Activated CD4-positive, CD25-positive, alpha-beta regulatory T cell treated with anti-CD3 and anti-CD28 coated beads, Interleukin-2, amount 50 U/mL, for 16 hours (primary cell): ENCODE data around the gene MEF2D.

Experiments
- DNase-seq: peaks from one replicate; pipeline ENCODE4 v3.0.0-alpha.2; 2020; ENCODE audit warnings: low read depth, low spot score

Gene MEF2D

GRCh38 chr1:156444407-156445001 is 56.1 kb downstream of the MEF2D start:
- no peak for DNase-seq

GRCh38 chr1:156443286-156443685 is 57.3 kb downstream of the MEF2D start:
- no peak for DNase-seq

GRCh38 chr1:156440654-156441437 is 59.7 kb downstream of the MEF2D start:
- no peak for DNase-seq

GRCh38 chr1:156439777-156440183 is 60.8 kb downstream of the MEF2D start:
- no peak for DNase-seq

GRCh38 chr1:156439036-156439776 is 61.4 kb downstream of the MEF2D start:
- no peak for DNase-seq

GRCh38 chr1:156438278-156438987 is 62.1 kb downstream of the MEF2D start:
- no peak for DNase-seq

- DNase-seq = no peak
These were observed 63.3 kb downstream of the MEF2D start for GRCh38 chr1:156437037-156437867.

GRCh38 chr1:156436141-156437036 is 64.2 kb downstream of the MEF2D start:
- no peak for DNase-seq

GRCh38 chr1:156435545-156436140 is 64.9 kb downstream of the MEF2D start:
- no peak for DNase-seq

GRCh38 chr1:156434989-156435544 is 65.5 kb downstream of the MEF2D start:
- DNase-seq = no peak

- DNase-seq = no peak
These were observed 67.0 kb downstream of the MEF2D start for GRCh38 chr1:156433602-156434001.

GRCh38 chr1:156433032-156433431 is 67.5 kb downstream of the MEF2D start:
- DNase-seq = no peak

GRCh38 chr1:156432669-156433018 is 67.9 kb downstream of the MEF2D start:
- no peak for DNase-seq

GRCh38 chr1:156431769-156432668 is 68.6 kb downstream of the MEF2D start:
- DNase-seq = no peak

GRCh38 chr1:156431366-156431765 is 69.2 kb downstream of the MEF2D start:
- no peak for DNase-seq

- DNase-seq = no peak
These were observed 69.7 kb downstream of the MEF2D start for GRCh38 chr1:156430866-156431265.

GRCh38 chr1:156430303-156430702 is 70.3 kb downstream of the MEF2D start:
- DNase-seq = no peak

- DNase-seq = no peak
These were observed 71.1 kb downstream of the MEF2D start for GRCh38 chr1:156429313-156430060.
